Liver (tissue), 9 donors: ENCODE data around the gene ZNF782. TPM values are rescaled to one million over a fixed set of nuclear protein-coding genes. Genes with fewer than 3 reads are reported as not detected.

Experiments used
- DNase-seq: peaks from one replicate; pipeline ENCODE4 v3.0.0-alpha.2; 2017; ENCODE audit warnings: low spot score
- H3K27ac ChIP-seq, 2 donors: one replicate each; pipeline ENCODE4 v1.7.0; 2013; ENCODE audit warnings: inconsistent platforms in 2 of 2, low read length in 2 of 2, control low read depth in 1 of 2, low read depth in 1 of 2, mild to moderate bottlenecking in 1 of 2
- H3K27me3 ChIP-seq, 4 donors: one replicate each; pipeline versions ENCODE4 v1.6.1 to v1.7.0; 2013; ENCODE audit warnings: low read length in 3 of 4, inconsistent platforms in 1 of 4, mild to moderate bottlenecking in 1 of 4, moderate library complexity in 1 of 4; ENCODE audit not compliant: control insufficient read depth in 4 of 4, insufficient read depth in 4 of 4
- H3K36me3 ChIP-seq, 4 donors: one replicate each; pipeline versions ENCODE4 v1.6.1 to v1.7.0; 2013; ENCODE audit warnings: low read length in 3 of 4, mild to moderate bottlenecking in 3 of 4, low read depth in 1 of 4, moderate library complexity in 1 of 4; ENCODE audit not compliant: control insufficient read depth in 4 of 4, insufficient read depth in 3 of 4
- H3K4me1 ChIP-seq, 4 donors: one replicate each; pipeline versions ENCODE4 v1.6.1 to v1.7.0; 2013; ENCODE audit warnings: low read length in 3 of 4, mild to moderate bottlenecking in 3 of 4, moderate library complexity in 1 of 4; ENCODE audit not compliant: control insufficient read depth in 4 of 4, insufficient read depth in 4 of 4
- H3K4me3 ChIP-seq, 3 donors: one replicate each; pipeline versions ENCODE4 v1.6.1 to v1.7.0; 2013; ENCODE audit warnings: low read length in 3 of 3, control low read depth in 1 of 3, low read depth in 1 of 3, mild to moderate bottlenecking in 1 of 3
- H3K9ac ChIP-seq, 2 donors: one replicate each; pipeline ENCODE4 v1.7.0; 2013; ENCODE audit warnings: low read length in 2 of 2, mild to moderate bottlenecking in 2 of 2, moderate library complexity in 2 of 2, control low read depth in 1 of 2, low read depth in 1 of 2
- H3K9me3 ChIP-seq, 4 donors: one replicate each; pipeline versions ENCODE4 v1.6.1 to v1.7.0; 2013; ENCODE audit warnings: low read length in 3 of 4; ENCODE audit not compliant: control insufficient read depth in 4 of 4
- ATF3 ChIP-seq: IDR thresholded peaks from 2 replicates; pipeline ENCODE4 v1.6.1; 2016; ENCODE audit warnings: antibody characterized with exemption
- CTCF ChIP-seq: fragments of 150-350 bp; IDR thresholded peaks from 2 replicates; pipeline ENCODE4 v1.5.1; 2017; ENCODE audit warnings: improper control_type of control experiment, low read depth, low read length; ENCODE audit not compliant: missing input control
- EGR1 ChIP-seq, 2 donors: IDR thresholded peaks; 2 replicates each; pipeline ENCODE4 v1.6.1; 2016 to 2018; ENCODE audit warnings: antibody characterized with exemption in 2 of 2, low read depth in 2 of 2
- FOXA1 ChIP-seq: IDR thresholded peaks from 2 replicates; pipeline ENCODE4 v1.6.1; 2016; ENCODE audit warnings: antibody characterized with exemption
- FOXA2 ChIP-seq: IDR thresholded peaks from 2 replicates; pipeline ENCODE4 v1.6.1; 2016; ENCODE audit warnings: antibody characterized with exemption
- GABPA ChIP-seq, 2 donors: IDR thresholded peaks in 1 of 2; conservative IDR thresholded peaks in 1 of 2; 2 replicates each; pipeline ENCODE4 v1.6.1; 2016; ENCODE audit warnings: antibody characterized with exemption in 2 of 2, mild to moderate bottlenecking in 1 of 2, moderate library complexity in 1 of 2
- HNF4A ChIP-seq, 2 donors: conservative IDR thresholded peaks; 2 replicates each; pipeline ENCODE4 v1.6.1; 2016; ENCODE audit warnings: antibody characterized with exemption in 2 of 2, mild to moderate bottlenecking in 2 of 2
- HNF4G ChIP-seq: IDR thresholded peaks from 2 replicates; pipeline ENCODE4 v1.6.1; 2016; ENCODE audit warnings: antibody characterized with exemption
- JUND ChIP-seq, 2 donors: IDR thresholded peaks; 2 replicates each; pipeline ENCODE4 v1.6.1; 2016; ENCODE audit warnings: antibody characterized with exemption in 2 of 2
- MAX ChIP-seq: IDR thresholded peaks from 2 replicates; pipeline ENCODE4 v1.6.1; 2016; ENCODE audit warnings: antibody characterized with exemption
- NR2F2 ChIP-seq: IDR thresholded peaks from 2 replicates; pipeline ENCODE4 v1.6.1; 2016; ENCODE audit warnings: antibody characterized with exemption
- RAD21 ChIP-seq, 2 donors: IDR thresholded peaks; 2 replicates each; pipeline ENCODE4 v1.6.1; 2016; ENCODE audit warnings: antibody characterized with exemption in 2 of 2, mild to moderate bottlenecking in 2 of 2
- REST ChIP-seq: IDR thresholded peaks from 2 replicates; pipeline ENCODE4 v1.6.1; 2016; ENCODE audit warnings: antibody characterized with exemption, mild to moderate bottlenecking
- RXRA ChIP-seq, 2 donors: IDR thresholded peaks; 2 replicates each; pipeline ENCODE4 v1.6.1; 2017 to 2018; ENCODE audit warnings: antibody characterized with exemption in 2 of 2, mild to moderate bottlenecking in 1 of 2
- SP1 ChIP-seq: IDR thresholded peaks from 2 replicates; pipeline ENCODE4 v1.6.1; 2018; ENCODE audit warnings: antibody characterized with exemption, mild to moderate bottlenecking
- TAF1 ChIP-seq: conservative IDR thresholded peaks from 2 replicates; pipeline ENCODE4 v1.6.1; 2016; ENCODE audit warnings: antibody characterized with exemption, mild to moderate bottlenecking
- YY1 ChIP-seq: IDR thresholded peaks from 2 replicates; pipeline ENCODE4 v1.6.1; 2016; ENCODE audit warnings: antibody characterized with exemption, mild to moderate bottlenecking
- ZBTB33 ChIP-seq: IDR thresholded peaks from 2 replicates; pipeline ENCODE4 v1.6.1; 2016; ENCODE audit warnings: antibody characterized with exemption
- WGBS: extraction: QIAGEN DNeasy Blood & Tissue Kit; methylation state at CpG from one replicate; pipeline ENCODE4 v1.1.7; 2013; 5-methylcytosine and 5-hydroxymethylcytosine counted together
- polyA plus RNA-seq, 2 donors: library from polyadenylated mRNA; stranded (reverse) in 1 of 2; unstranded in 1 of 2; fragments of 200-250 nt in 1 of 2; fragments of >200 nt in 1 of 2; fragmentation: Nextera tagmentation in 1 of 2; extraction: Ambion mirVana in 1 of 2; gene quantifications; one replicate each; pipeline versions ENCODE4 v1.2.1 to v1.2.3, GENCODE V29; 2013 to 2015
- total RNA-seq, 2 donors: library from RNA; depleted of rRNA; stranded (reverse); fragments of >200 nt; gene quantifications; one replicate each; pipeline ENCODE4 v1.2.3, GENCODE V29; 2014
- donor health status: healthy.
- donor health status: healthy.
- donor health status: healthy.
- donor health status: healthy.
- donor health status: healthy.

ZNF782 gene
- total and polyA plus RNA-seq, 4 donors = 0.70 to 7.4 (median 2.1) TPM

- Histone ChIP-seq H3K9ac (no peak overlapping the region), H3K4me1 (peaks cover 0 to 11% (median 4%) of the 10 kb centered on the region in 4 donors), H3K36me3 (no peaks in the 10 kb centered on the region), H3K27ac (no peak overlapping the region), H3K27me3 (no peaks in the 10 kb centered on the region), H3K9me3 (no peaks in the 10 kb centered on the region), H3K4me3 (no peak overlapping the region)
- no peak for TF ChIP-seq SP1
- TF ChIP-seq ATF3 = no peak
- TF ChIP-seq RAD21 (IDR thresholded peaks at IDR 0.05) = no peak
- no peak for TF ChIP-seq REST
- no peak for TF ChIP-seq FOXA2
- no peak for TF ChIP-seq TAF1
- TF ChIP-seq EGR1 (IDR thresholded peaks at IDR 0.05; ENCODE audit: low read depth in 2 of 2) = no peak
- no peak for TF ChIP-seq HNF4G
- no peak for TF ChIP-seq GABPA (IDR thresholded peaks at IDR 0.05 in 1 of 2, conservative IDR thresholded peaks at IDR 0.05 in 1 of 2)
- TF ChIP-seq CTCF = no peak
- TF ChIP-seq NR2F2 = no peak
- no peak for TF ChIP-seq RXRA (IDR thresholded peaks at IDR 0.05)
- no peak for TF ChIP-seq YY1
- no peak for TF ChIP-seq FOXA1
- no peak for TF ChIP-seq MAX
- TF ChIP-seq JUND (IDR thresholded peaks at IDR 0.05) = no peak
- TF ChIP-seq ZBTB33 = no peak
- TF ChIP-seq HNF4A (conservative IDR thresholded peaks at IDR 0.05) = no peak
- WGBS = 92% methylated on average over 8 of the region's 8 CpGs
- no peak for DNase-seq
Measured at GRCh38 chr9:96859461-96860198, 5.3 kb upstream of the ZNF782 start.
